GM21576 (cell line): ENCODE data around the gene ZCCHC10.
"Not testable (repeated sequence)": the region's sequence is repeated elsewhere in the genome, so short reads cannot be mapped to it uniquely, and the experiment has no call there.

Experiments
- ATAC-seq: cut with Tn5 transposase; IDR thresholded peaks from one replicate; pipeline ENCODE4 v1.9.1; 2021; ENCODE audit warnings: mild to moderate bottlenecking, moderate library complexity; ENCODE audit not compliant: unreplicated experiment

The ZCCHC10 gene

GRCh38 chr5:133046560-133046959 is 20.2 kb upstream of the ZCCHC10 start:
- ATAC-seq: not testable (repeated sequence)

GRCh38 chr5:133041910-133042309 is 15.6 kb upstream of the ZCCHC10 start:
- ATAC-seq: no peak

- ATAC-seq: no peak
Measured at GRCh38 chr5:133041157-133041784, 14.9 kb upstream of the ZCCHC10 start.

- ATAC-seq: not testable (repeated sequence)
Measured at GRCh38 chr5:133036677-133037076, 10.3 kb upstream of the ZCCHC10 start.

GRCh38 chr5:133035224-133035623 is 8.9 kb upstream of the ZCCHC10 start:
- no peak for ATAC-seq

- no peak for ATAC-seq
Measured at GRCh38 chr5:133034064-133034463, 7.7 kb upstream of the ZCCHC10 start.

- ATAC-seq: peak; percentile 62
Measured at GRCh38 chr5:133032852-133033742, 6.7 kb upstream of the ZCCHC10 start.

GRCh38 chr5:133030343-133031005 is 4.1 kb upstream of the ZCCHC10 start:
- ATAC-seq: no peak

GRCh38 chr5:133029416-133029815 is 3.1 kb upstream of the ZCCHC10 start:
- no peak for ATAC-seq

- ATAC-seq: no peak
Measured at GRCh38 chr5:133026664-133027153, 360 bp upstream of the ZCCHC10 start.

GRCh38 chr5:133019471-133019870 is 6.9 kb downstream of the ZCCHC10 start:
- not testable (repeated sequence) for ATAC-seq

GRCh38 chr5:133017964-133018363 is 8.4 kb downstream of the ZCCHC10 start:
- no peak for ATAC-seq

GRCh38 chr5:133015466-133015865 is 10.9 kb downstream of the ZCCHC10 start:
- no peak for ATAC-seq

GRCh38 chr5:133008455-133008854 is 17.9 kb downstream of the ZCCHC10 start:
- not testable (repeated sequence) for ATAC-seq

- ATAC-seq: no peak
Measured at GRCh38 chr5:133006653-133007052, 19.7 kb downstream of the ZCCHC10 start.

GRCh38 chr5:132999246-132999645 is 27.1 kb downstream of the ZCCHC10 start:
- no peak for ATAC-seq

- ATAC-seq: no peak
Measured at GRCh38 chr5:132998556-132998955, 27.8 kb downstream of the ZCCHC10 start.

GRCh38 chr5:132996307-132996706 is 30.0 kb downstream of the ZCCHC10 start:
- no peak for ATAC-seq

GRCh38 chr5:132987531-132988408 is 38.6 kb downstream of the ZCCHC10 start:
- ATAC-seq: no peak

GRCh38 chr5:132982971-132983370 is 43.4 kb downstream of the ZCCHC10 start:
- not testable (repeated sequence) for ATAC-seq
